Tibial nerve (tissue), 4 donors: ENCODE results near the gene PLXNA4. TPM values are rescaled to one million over a fixed set of nuclear protein-coding genes. Genes with fewer than 3 reads are reported as not detected.

Source experiments
- DNase-seq, 2 donors: peaks; one replicate each; pipeline ENCODE4 v3.0.0-alpha.2; 2019; ENCODE audit warnings: low spot score in 2 of 2
- H3K27ac ChIP-seq, 4 donors: fragments of 200-600 bp; sonication (generic) in 3 of 4; one replicate each; pipeline ENCODE4 v1.5.1; 2017 to 2019; ENCODE audit warnings: mild to moderate bottlenecking in 1 of 4
- H3K27me3 ChIP-seq, 2 donors: fragments of 200-600 bp; sonication (generic) in 1 of 2; one replicate each; pipeline versions ENCODE4 v1.5.1 to v1.6.0; 2017 to 2019
- H3K36me3 ChIP-seq, 3 donors: fragments of 200-600 bp; sonication (generic); one replicate each; pipeline ENCODE4 v1.5.1; 2018 to 2019
- H3K4me1 ChIP-seq, 4 donors: fragments of 200-600 bp; sonication (generic) in 3 of 4; one replicate each; pipeline ENCODE4 v1.5.1; 2017 to 2019
- H3K4me3 ChIP-seq, 4 donors: fragments of 200-600 bp; sonication (generic) in 3 of 4; one replicate each; pipeline ENCODE4 v1.5.1; 2017 to 2019; ENCODE audit warnings: mild to moderate bottlenecking in 1 of 4, moderate library complexity in 1 of 4
- H3K9me3 ChIP-seq, 4 donors: fragments of 200-600 bp; sonication (generic) in 3 of 4; one replicate each; pipeline ENCODE4 v1.5.1; 2017 to 2019
- EP300 ChIP-seq, 2 donors: sonication (generic); formaldehyde crosslinking; IDR thresholded peaks; one replicate each; pipeline ENCODE4 v1.6.1; 2017; ENCODE audit warnings: antibody characterized with exemption in 2 of 2, mild to moderate bottlenecking in 1 of 2
- POLR2A ChIP-seq, 2 donors: fragments of 450-650 bp; IDR thresholded peaks; one replicate each; pipeline ENCODE4 v1.6.1; 2017; ENCODE audit warnings: antibody characterized with exemption in 2 of 2, mild to moderate bottlenecking in 2 of 2, moderate library complexity in 2 of 2
- WGBS, 2 donors: methylation state at CpG; one replicate each; pipeline ENCODE4 v1.1.5; 2018; 5-methylcytosine and 5-hydroxymethylcytosine counted together
- total RNA-seq, 4 donors: library from RNA; depleted of rRNA; stranded (reverse); fragments of >200 nt; gene quantifications; one replicate each; pipeline ENCODE4 v1.1.0, GENCODE V29; 2016
- TF ChIP-seq, protein P1 (sequence below), 5 experiments: fragments of 200-600 bp in 3 of 5; fragments of 450-650 bp in 2 of 5; sonication (generic) in 3 of 5; IDR thresholded peaks; one replicate each; pipeline ENCODE4 v1.5.1; 2016 to 2019; ENCODE audit warnings: antibody characterized with exemption in 5 of 5, mild to moderate bottlenecking in 3 of 5, moderate library complexity in 2 of 5

PLXNA4 gene
- total RNA-seq, 4 donors from 2014 or later: 12.6 to 32.4 (median 13.7) TPM

DNA sequence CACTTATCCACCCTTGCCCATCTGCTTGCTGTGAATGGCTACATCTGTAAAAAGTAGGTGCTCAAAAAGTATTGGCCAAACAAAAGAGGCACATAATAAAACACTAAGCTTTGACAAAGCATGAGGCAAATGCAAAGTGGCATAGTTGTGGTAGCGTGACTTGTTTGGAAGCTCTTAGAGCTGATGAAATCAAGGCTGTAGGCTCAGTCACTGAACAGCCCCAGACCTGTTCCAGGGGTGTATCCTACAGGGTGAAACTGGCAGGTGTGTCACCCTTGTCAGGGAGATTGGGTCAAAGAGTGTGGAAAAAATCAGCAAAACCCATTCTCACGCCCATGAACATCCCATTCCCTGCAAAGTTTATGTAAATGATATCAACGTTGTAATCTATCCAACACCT is 427.4 kb downstream of the PLXNA4 start:
- TF ChIP-seq, protein P1, sequence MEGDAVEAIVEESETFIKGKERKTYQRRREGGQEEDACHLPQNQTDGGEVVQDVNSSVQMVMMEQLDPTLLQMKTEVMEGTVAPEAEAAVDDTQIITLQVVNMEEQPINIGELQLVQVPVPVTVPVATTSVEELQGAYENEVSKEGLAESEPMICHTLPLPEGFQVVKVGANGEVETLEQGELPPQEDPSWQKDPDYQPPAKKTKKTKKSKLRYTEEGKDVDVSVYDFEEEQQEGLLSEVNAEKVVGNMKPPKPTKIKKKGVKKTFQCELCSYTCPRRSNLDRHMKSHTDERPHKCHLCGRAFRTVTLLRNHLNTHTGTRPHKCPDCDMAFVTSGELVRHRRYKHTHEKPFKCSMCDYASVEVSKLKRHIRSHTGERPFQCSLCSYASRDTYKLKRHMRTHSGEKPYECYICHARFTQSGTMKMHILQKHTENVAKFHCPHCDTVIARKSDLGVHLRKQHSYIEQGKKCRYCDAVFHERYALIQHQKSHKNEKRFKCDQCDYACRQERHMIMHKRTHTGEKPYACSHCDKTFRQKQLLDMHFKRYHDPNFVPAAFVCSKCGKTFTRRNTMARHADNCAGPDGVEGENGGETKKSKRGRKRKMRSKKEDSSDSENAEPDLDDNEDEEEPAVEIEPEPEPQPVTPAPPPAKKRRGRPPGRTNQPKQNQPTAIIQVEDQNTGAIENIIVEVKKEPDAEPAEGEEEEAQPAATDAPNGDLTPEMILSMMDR (IDR thresholded peaks at IDR 0.05): no peak
- no peak for TF ChIP-seq EP300 (IDR thresholded peaks at IDR 0.05)
- no peak for TF ChIP-seq POLR2A (IDR thresholded peaks at IDR 0.05)
- DNase-seq: no peak
- Histone ChIP-seq H3K9me3 (no peaks in the 10 kb centered on the region), H3K27me3 (no peaks in the 10 kb centered on the region), H3K27ac (no peak overlapping the region), H3K4me1 (no peaks in the 10 kb centered on the region), H3K36me3 (no peaks in the 10 kb centered on the region), H3K4me3 (no peak overlapping the region)
- 75 to 83% methylated on average over 3 of the region's 3 CpGs for WGBS, 2 donors

DNA sequence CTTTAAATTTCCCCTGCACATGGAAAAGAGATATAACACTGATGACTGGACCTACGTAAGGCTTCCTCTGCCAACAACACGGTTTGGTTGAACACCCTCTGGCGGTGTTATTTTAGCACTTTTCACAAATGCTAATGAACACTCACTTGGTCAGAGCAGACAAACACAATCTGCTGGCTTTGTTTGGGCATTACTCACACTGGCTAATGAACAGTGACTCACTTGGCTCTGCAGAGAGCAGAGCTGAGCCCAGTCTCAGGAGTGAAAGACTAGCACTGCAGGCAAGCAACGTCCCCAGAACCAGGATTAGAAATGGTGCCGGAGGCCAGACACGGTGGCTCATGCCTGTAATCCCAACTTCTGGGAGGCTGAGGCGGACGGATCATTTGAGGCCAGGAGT is 430.8 kb downstream of the PLXNA4 start:
- 62 to 63% methylated on average over 8 of the region's 8 CpGs for WGBS, 2 donors
- no peaks in the 10 kb centered on the region for H3K4me1 ChIP-seq
- no peaks in the 10 kb centered on the region for H3K36me3 ChIP-seq
- peak in 1 of 2 donors; percentile 6 for DNase-seq
- H3K27ac ChIP-seq: no peak overlapping the region
- TF ChIP-seq POLR2A (IDR thresholded peaks at IDR 0.05) (no peak), EP300 (IDR thresholded peaks at IDR 0.05) (no peak)
- TF ChIP-seq, protein P1 (IDR thresholded peaks at IDR 0.05): no peak
- no peaks in the 10 kb centered on the region for H3K27me3 ChIP-seq
- H3K9me3 ChIP-seq: no peaks in the 10 kb centered on the region
- no peak overlapping the region for H3K4me3 ChIP-seq

DNA sequence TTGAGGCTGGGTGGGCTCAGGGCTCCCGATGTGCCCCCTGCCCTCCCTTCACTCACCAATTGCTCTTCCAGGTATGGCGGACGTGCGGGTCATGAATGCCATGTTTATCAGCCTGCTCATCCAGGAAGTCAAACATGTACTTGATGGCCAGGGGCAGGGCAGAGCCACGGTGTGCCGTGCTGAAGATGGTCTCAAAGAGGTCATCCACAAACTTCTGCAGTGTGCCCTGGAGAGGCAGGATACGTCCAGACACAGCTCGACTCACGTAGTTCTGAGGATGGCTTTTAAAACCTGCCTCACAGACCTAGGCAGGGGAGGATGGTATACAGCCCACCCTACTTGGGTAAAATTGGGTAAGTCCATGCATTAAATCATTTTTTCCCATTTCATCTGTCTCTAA is 431.2 kb downstream of the PLXNA4 start:
- H3K27ac ChIP-seq: no peak overlapping the region
- H3K4me3 ChIP-seq: no peak overlapping the region
- DNase-seq: no peak
- TF ChIP-seq EP300 (IDR thresholded peaks at IDR 0.05) (no peak), POLR2A (IDR thresholded peaks at IDR 0.05) (no peak)
- TF ChIP-seq, protein P1 (IDR thresholded peaks at IDR 0.05): no peak
- H3K9me3 ChIP-seq: no peaks in the 10 kb centered on the region
- no peaks in the 10 kb centered on the region for H3K27me3 ChIP-seq
- WGBS, 2 donors: 86 to 93% methylated on average over 9 of the region's 9 CpGs
- H3K4me1 ChIP-seq: no peaks in the 10 kb centered on the region
- H3K36me3 ChIP-seq: no peaks in the 10 kb centered on the region

DNA sequence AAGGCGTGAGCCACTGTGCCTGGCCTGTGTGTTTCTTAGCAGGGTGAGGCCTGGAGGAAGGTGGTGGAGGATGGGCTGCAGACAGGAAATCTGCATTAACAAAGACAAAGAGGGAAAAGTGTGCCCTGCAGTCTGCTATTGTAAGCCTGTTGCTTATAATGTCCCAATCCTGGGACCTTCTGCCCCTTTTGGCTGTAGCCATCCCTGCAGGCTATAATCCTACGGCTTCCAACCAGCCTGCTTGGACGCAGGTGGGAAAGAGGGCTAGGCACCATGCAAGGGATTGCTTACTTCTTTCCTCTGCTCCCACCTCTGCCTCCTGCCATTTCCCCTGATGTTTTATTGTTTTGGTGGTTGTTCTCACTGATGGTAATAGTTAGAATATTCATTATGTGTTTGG is 434.3 kb downstream of the PLXNA4 start:
- H3K9me3 ChIP-seq: no peaks in the 10 kb centered on the region
- 78% methylated on average over 3 of the region's 3 CpGs for WGBS, 2 donors
- DNase-seq: no peak
- no peaks in the 10 kb centered on the region for H3K27me3 ChIP-seq
- H3K27ac ChIP-seq: no peak overlapping the region
- H3K4me1 ChIP-seq: no peaks in the 10 kb centered on the region
- H3K4me3 ChIP-seq: no peak overlapping the region
- no peak for TF ChIP-seq EP300 (IDR thresholded peaks at IDR 0.05)
- TF ChIP-seq, protein P1 (IDR thresholded peaks at IDR 0.05): no peak
- TF ChIP-seq POLR2A (IDR thresholded peaks at IDR 0.05): no peak
- H3K36me3 ChIP-seq: no peaks in the 10 kb centered on the region

DNA sequence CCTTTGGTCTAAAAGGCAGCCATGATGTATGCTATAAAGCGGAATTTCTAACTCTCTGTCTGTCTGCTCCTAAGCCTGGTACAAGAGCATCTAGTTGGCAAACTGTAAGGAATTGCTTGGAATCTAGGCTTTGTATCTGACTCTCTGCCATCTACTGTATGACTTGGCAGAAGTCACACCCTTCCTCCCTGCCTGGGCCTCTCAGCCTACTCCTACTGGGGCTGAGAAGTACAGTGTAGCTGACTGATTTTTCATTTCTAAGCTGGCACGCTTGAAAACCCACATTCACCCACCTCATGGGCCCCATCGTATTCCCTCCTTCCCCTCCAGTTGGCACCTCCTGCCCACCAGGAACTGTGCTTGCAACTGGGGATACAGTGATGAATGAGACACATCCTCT is 435.2 kb downstream of the PLXNA4 start:
- 63 to 69% methylated on average over 3 of the region's 3 CpGs for WGBS, 2 donors
- H3K36me3 ChIP-seq: no peaks in the 10 kb centered on the region
- no peak overlapping the region for H3K27ac ChIP-seq
- no peak overlapping the region for H3K4me3 ChIP-seq
- H3K4me1 ChIP-seq: no peaks in the 10 kb centered on the region
- no peaks in the 10 kb centered on the region for H3K9me3 ChIP-seq
- no peaks in the 10 kb centered on the region for H3K27me3 ChIP-seq
- TF ChIP-seq, protein P1 (IDR thresholded peaks at IDR 0.05): no peak
- TF ChIP-seq EP300 (IDR thresholded peaks at IDR 0.05) (no peak), POLR2A (IDR thresholded peaks at IDR 0.05) (no peak)
- DNase-seq: no peak
